Suprapubic skin (tissue), 4 donors: ENCODE results near the gene OR52B4. TPM values are rescaled to one million over a fixed set of nuclear protein-coding genes. Genes with fewer than 3 reads are reported as not detected.

Source experiments
- total RNA-seq, 4 donors: library from RNA; depleted of rRNA; stranded (reverse); fragments of >200 nt; gene quantifications; one replicate each; pipeline ENCODE4 v1.1.0, GENCODE V29; 2016

The OR52B4 gene
- total RNA-seq, 4 donors from 2014 or later = not detected

Other genes with a start within 250 kb of the OR52B4 start
- 10 to 100 TPM in 3 of 4 donors, 1 to 10 TPM in 1; 9.6 to 13.4 (median 12.0) TPM for gene TRIM21, start 25.3 kb upstream of the OR52B4 start, total RNA-seq
- not detected for gene OR52K2, start 80.9 kb upstream of the OR52B4 start, total RNA-seq
- gene OR52K1, start 114.3 kb upstream of the OR52B4 start, total RNA-seq = under 1 TPM in 1 of 4 donors, not detected in 3; 0.85 TPM
- gene OR52M1, start 176.8 kb upstream of the OR52B4 start, total RNA-seq = not detected
- gene OR52I2, start 213.4 kb upstream of the OR52B4 start, total RNA-seq = not detected
- not detected for gene OR52I1, start 225.7 kb upstream of the OR52B4 start, total RNA-seq
- 10 to 100 TPM in 1 of 4 donors, 1 to 10 TPM in 3; 5.6 to 16.6 (median 7.4) TPM for gene TRIM68, start 239.8 kb upstream of the OR52B4 start, total RNA-seq